MM.1S (cell line): ENCODE data around the gene SMPX.

ENCODE experiments used
- CTCF ChIP-seq: fragments of 300-600 bp; sonication (generic); IDR thresholded peaks from 2 replicates; pipeline ENCODE4 v1.5.1; 2016; ENCODE audit warnings: antibody characterized with exemption, low read length, mixed read lengths
- EZH2 ChIP-seq: fragments of 300-600 bp; sonication (generic); optimal IDR thresholded peaks from 2 replicates; pipeline ENCODE3; 2017; ENCODE audit warnings: low read depth, mild to moderate bottlenecking, antibody characterized with exemption, low read length, mixed read lengths

- TF ChIP-seq CTCF (0 out of 2 replicates have a peak, but pooled peaks have one; percentile 16), EZH2 (no peak)
Measured at GRCh38 chrX:21708116-21708515, 49.8 kb downstream of the SMPX start.
